GM12878 (cell line): ENCODE results near the gene JMJD6. TPM values are rescaled to one million over a fixed set of nuclear protein-coding genes. Genes with fewer than 3 reads are reported as not detected.

Experiments used
- ATAC-seq: fragments of 200-7000 bp; cut with Tn5 transposase; 3 replicates; pipeline ENCODE4 v1.9.1; 2020; ENCODE audit warnings: mild to moderate bottlenecking, moderate library complexity
- BruUV-seq: library from RNA; stranded (reverse); fragments of 400-500 nt; replicated peaks from 2 replicates; lab custom pipeline; 2021; lab: Mats Ljungman, UMichigan
- CTCF ChIA-PET: fragments of 300-600 bp; sonication (Branson Sonifier 250); formaldehyde crosslinking; extraction: SDS; loops from one replicate; lab custom pipeline; 2021; ENCODE audit warnings: inconsistent platforms; lab: Yijun Ruan, JAX
- POLR2A ChIA-PET: fragments of 350-600 bp; formaldehyde crosslinking; extraction: SDS; loops from one replicate; lab custom pipeline; 2021; ENCODE audit warnings: inconsistent platforms; lab: Charles Lee
- RAD21 ChIA-PET: fragments of 300-600 bp; sonication (Branson Sonifier 250); formaldehyde crosslinking; loops from one replicate; lab custom pipeline; 2023; ENCODE audit warnings: antibody characterized with exemption; ENCODE audit not compliant: unreplicated experiment; lab: Charles Lee
- SMC1A ChIA-PET: fragments of 300-600 bp; sonication (Branson Sonifier 250); formaldehyde crosslinking; loops from one replicate; lab custom pipeline; 2023; ENCODE audit not compliant: unreplicated experiment, uncharacterized antibody; lab: Charles Lee
- DNase-seq: peaks from one replicate; pipeline ENCODE4 v3.0.0-alpha.2; 2011; ENCODE audit warnings: low read depth, low spot score
- FAIRE-seq: peaks from 3 replicates; lab custom pipeline; 2011; peaks lifted over from hg19 to GRCh38; lab: Jason Lieb, UNC
- H2AFZ ChIP-seq: 2 replicates; pipeline ENCODE4 v1.6.0; 2011; ENCODE audit warnings: low read depth, low read length, control low read depth; ENCODE audit not compliant: control insufficient read depth
- H3K27ac ChIP-seq: 2 replicates; pipeline ENCODE4 v1.5.1; 2011; ENCODE audit warnings: control low read depth; ENCODE audit not compliant: control insufficient read depth, insufficient read depth
- H3K27me3 ChIP-seq, 2 experiments: replicated peaks in 1 of 2; 2 replicates each; pipeline versions ENCODE4 v1.6.0 to v1.6.1; 2011; ENCODE audit warnings: low read length in 1 of 2; ENCODE audit not compliant: control insufficient read depth in 2 of 2, insufficient read depth in 2 of 2
- H3K36me3 ChIP-seq, 2 experiments: 2 replicates each; pipeline ENCODE4 v1.5.1; 2011; ENCODE audit warnings: low read length in 1 of 2; ENCODE audit not compliant: control insufficient read depth in 2 of 2, insufficient read depth in 2 of 2
- H3K4me1 ChIP-seq: 2 replicates; pipeline ENCODE4 v1.6.1; 2011; ENCODE audit warnings: mild to moderate bottlenecking, low read length, moderate library complexity, mixed read lengths; ENCODE audit not compliant: control insufficient read depth, insufficient read depth
- H3K4me2 ChIP-seq: 2 replicates; pipeline ENCODE4 v1.6.0; 2011; ENCODE audit warnings: control low read depth; ENCODE audit not compliant: control insufficient read depth, insufficient read depth
- H3K4me3 ChIP-seq: fragments of 200-600 bp; sonication (generic); 2 replicates; pipeline ENCODE4 v1.5.1; 2016
- H3K79me2 ChIP-seq: 2 replicates; pipeline ENCODE4 v1.6.0; 2011; ENCODE audit warnings: low read length; ENCODE audit not compliant: control insufficient read depth, insufficient read depth
- H3K9ac ChIP-seq: 2 replicates; pipeline ENCODE4 v1.8.0; 2011; ENCODE audit warnings: low read length, control low read depth, mixed read lengths; ENCODE audit not compliant: control insufficient read depth, insufficient read depth
- H3K9me3 ChIP-seq: replicated peaks from 3 replicates; pipeline ENCODE4 v1.5.1; 2011; ENCODE audit warnings: mild to moderate bottlenecking, low read length; ENCODE audit not compliant: control insufficient read depth, insufficient read depth
- H4K20me1 ChIP-seq: 2 replicates; pipeline ENCODE4 v1.6.0; 2011; ENCODE audit not compliant: control insufficient read depth, insufficient read depth
- FOS ChIP-seq: IDR thresholded peaks from 3 replicates; pipeline ENCODE4 v1.6.1; 2011; ENCODE audit warnings: borderline replicate concordance; ENCODE audit not compliant: insufficient read length; ENCODE audit errors: extremely low read depth
- HDAC2 ChIP-seq: fragments of 200-600 bp; sonication (generic); IDR thresholded peaks from 2 replicates; pipeline ENCODE4 v1.6.1; 2017
- NFIC ChIP-seq: IDR thresholded peaks from 2 replicates; pipeline ENCODE4 v1.6.1; 2012; ENCODE audit warnings: low read depth, mild to moderate bottlenecking, inconsistent platforms, low read length, moderate library complexity
- SKIL ChIP-seq: fragments of 450-650 bp; IDR thresholded peaks from 2 replicates; pipeline ENCODE4 v1.6.1; 2017; ENCODE audit warnings: mild to moderate bottlenecking, low read depth, inconsistent platforms; ENCODE audit not compliant: poor library complexity, severe bottlenecking
- STAT3 ChIP-seq: IDR thresholded peaks from 2 replicates; pipeline ENCODE4 v1.6.1; 2011; ENCODE audit warnings: low read depth, low read length, improper control_type of control experiment
- TBL1XR1 ChIP-seq: IDR thresholded peaks from 2 replicates; pipeline ENCODE4 v1.6.1; 2012; ENCODE audit warnings: low read depth, low read length, improper control_type of control experiment
- USF2 ChIP-seq: IDR thresholded peaks from 2 replicates; pipeline ENCODE4 v1.6.1; 2011; ENCODE audit warnings: low read depth, low read length, improper control_type of control experiment, borderline replicate concordance
- ZNF592 ChIP-seq: fragments of 450-650 bp; IDR thresholded peaks from 2 replicates; pipeline ENCODE4 v1.6.1; 2017; ENCODE audit warnings: mild to moderate bottlenecking, moderate library complexity
- WGBS: methylation state at CpG from one replicate; pipeline ENCODE4 v1.1.6; 2016; ENCODE audit warnings: low lambda C conversion rate; ENCODE audit not compliant: insufficient replicate concordance, insufficient coverage; ENCODE audit errors: missing lambda C conversion rate; 5-methylcytosine and 5-hydroxymethylcytosine counted together
- in situ Hi-C: fragments of 300-500 bp; cut with MboI; formaldehyde crosslinking; loops from 9 replicates; pipeline ENCODE4 v1.14.3; 2018; ENCODE audit warnings: mixed read lengths
- intact Hi-C: fragments of 100-400 bp; cut with micrococcal nuclease; formaldehyde crosslinking; loops from one replicate; pipeline ENCODE4 v1.14.2; 2022; ENCODE audit not compliant: unreplicated experiment
- polyA plus RNA-seq, 11 experiments: library from polyadenylated mRNA; depleted of rRNA in 4 of 11; unstranded in 6 of 11; stranded (reverse) in 5 of 11; fragments of >200 nt; fragmentation: Nextera tagmentation in 4 of 11; fragmentation: Illumina TruSeq in 1 of 11; extraction: Ambion mirVana in 4 of 11; extraction: Trizol in 1 of 11; gene quantifications; 1 replicate in 1 of 11; 2 replicates in 10 of 11; pipeline versions ENCODE4 v1.2.1 to v1.2.3, GENCODE V29; 2011 to 2016; ENCODE audit warnings: inconsistent platforms in 2 of 11, missing spikeins in 2 of 11, low read depth in 1 of 11
- total RNA-seq, 4 experiments: library from RNA; depleted of rRNA in 3 of 4; stranded (reverse); fragments of >200 nt in 3 of 4; fragmentation: Illumina TruSeq in 1 of 4; extraction: Trizol in 1 of 4; gene quantifications; 2 replicates each; pipeline versions ENCODE4 v1.2.1 to v1.2.3, GENCODE V29; 2013 to 2021

Gene JMJD6
- total and polyA plus RNA-seq, 10 of the 15 experiments (the other 5 are each of a cell fraction or from before 2014, with no cell fraction given): 1.2 to 36.0 (median 22.2) TPM

- H3K9ac ChIP-seq: no peak overlapping the region
- ChIA-PET SMC1A (no interaction called here), POLR2A (no interaction called here), RAD21 (no interaction called here), CTCF (no interaction called here)
- no peaks in the 10 kb centered on the region for H3K9me3 ChIP-seq
- H3K27ac ChIP-seq: no peak overlapping the region
- no peak overlapping the region for H3K4me2 ChIP-seq
- no peaks in the 10 kb centered on the region for H3K4me1 ChIP-seq
- H2AFZ ChIP-seq: no peak overlapping the region
- ATAC-seq (no peak), FAIRE-seq (no peak), DNase-seq (no peak)
- WGBS: 89% methylated on average over 10 of the region's 10 CpGs
- H4K20me1 ChIP-seq: no peaks in the 10 kb centered on the region
- no peaks in the 10 kb centered on the region for H3K79me2 ChIP-seq
- no peak overlapping the region for H3K4me3 ChIP-seq
- intact Hi-C loops: no loop called here
- BruUV-seq: no TSS peak
- H3K36me3 ChIP-seq: peaks cover 5 to 15% of the 10 kb centered on the region in 2 experiments
- no peak for TF ChIP-seq FOS
- TF ChIP-seq USF2: no peak
- TF ChIP-seq TBL1XR1: no peak
- no peak for TF ChIP-seq STAT3
- no peak for TF ChIP-seq SKIL
- TF ChIP-seq HDAC2: no peak
- no peak for TF ChIP-seq ZNF592
- no peak for TF ChIP-seq NFIC
- TF ChIP-seq, all 136 proteins: peak for 0
- H3K27me3 ChIP-seq: no peaks in the 10 kb centered on the region
- in situ Hi-C loops: no loop called here
Measured at GRCh38 chr17:76775021-76775600, 48.7 kb upstream of the JMJD6 start.
